Activated T-helper 1 cell treated with anti-CD3 and anti-CD28 coated beads, Interleukin-2, amount 50 U/mL, for 16 hours (primary cell): Measurements from ENCODE around the gene SLC6A4.
"Not testable (repeated sequence)": the region's sequence is repeated elsewhere in the genome, so short reads cannot be mapped to it uniquely, and the experiment has no call there.

ENCODE experiments used
- DNase-seq, 2 donors: peaks; one replicate each; pipeline ENCODE4 v3.0.0-alpha.2; 2020; ENCODE audit warnings: low read depth in 1 of 2, low spot score in 1 of 2

The SLC6A4 gene

DNA sequence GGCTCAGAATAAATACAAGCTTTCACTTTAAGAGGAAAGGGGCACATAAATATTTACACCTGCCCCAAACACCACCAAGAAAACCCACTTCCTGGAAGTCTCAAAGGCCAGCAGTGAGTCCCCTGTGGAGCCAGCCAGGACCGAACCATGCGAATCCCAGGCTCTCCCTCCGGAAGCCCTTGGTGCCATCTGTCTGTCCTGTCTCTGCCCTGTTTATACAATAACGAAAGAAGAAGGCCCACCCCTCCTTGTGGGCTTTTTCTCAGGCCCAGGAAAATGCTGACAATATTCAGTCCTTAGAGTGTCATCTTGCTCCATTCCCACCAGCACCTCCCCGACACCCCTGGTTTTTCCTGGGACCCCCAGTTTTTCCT lies 3.6 kb upstream of the SLC6A4 start:
- no peak for DNase-seq

DNA sequence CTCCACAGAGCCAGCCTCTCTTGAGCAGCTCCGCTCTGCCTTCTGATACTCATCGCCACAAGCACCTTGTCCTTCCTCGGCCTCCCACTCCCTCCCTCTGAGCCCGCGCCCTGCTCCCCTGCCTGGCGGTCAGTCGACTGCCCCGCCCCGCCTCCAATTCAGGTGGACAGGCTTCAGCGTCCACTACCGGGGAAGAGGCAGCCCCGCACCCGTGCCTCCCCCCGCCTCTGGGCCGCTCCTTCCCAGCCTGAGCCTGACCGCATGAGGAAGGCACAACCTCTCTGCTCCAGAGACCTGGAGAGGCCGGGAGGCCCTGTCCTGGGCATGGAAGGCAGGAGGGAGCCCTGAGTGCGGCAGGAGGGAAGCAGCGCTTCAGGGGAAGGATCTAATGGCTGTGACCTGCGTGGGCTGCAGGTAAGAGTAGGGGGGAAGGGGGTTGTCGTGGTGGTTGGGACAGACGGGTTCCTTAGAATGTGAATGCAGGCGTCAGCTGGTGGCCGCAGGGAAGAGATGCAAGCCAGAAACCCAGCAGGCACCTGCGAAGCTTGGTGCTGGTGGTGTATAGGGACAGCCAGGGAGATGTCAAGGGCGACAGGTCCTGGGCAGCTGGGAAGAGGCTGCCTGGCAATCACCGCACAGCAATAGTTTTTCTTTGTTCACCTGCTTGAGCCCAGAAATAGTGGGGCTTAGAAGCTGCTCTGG lies 3.0 kb upstream of the SLC6A4 start:
- no peak for DNase-seq

DNA sequence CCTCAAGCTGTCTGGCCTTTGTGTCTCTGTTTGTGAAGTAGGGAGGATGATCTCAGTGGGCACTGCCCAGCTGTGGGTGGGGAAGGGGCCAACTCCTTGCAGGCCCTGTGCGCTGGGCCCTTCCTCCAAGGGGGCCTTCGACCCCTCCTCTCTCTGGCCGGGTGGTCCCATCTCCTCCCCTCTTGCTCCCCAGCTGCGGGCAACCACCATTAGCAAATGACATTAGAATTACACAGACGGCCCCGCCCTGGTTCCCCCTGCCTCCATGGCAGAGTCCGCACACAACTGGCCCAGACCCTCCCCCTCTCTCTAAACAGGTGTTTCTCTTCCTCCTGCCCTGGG lies 2.5 kb upstream of the SLC6A4 start:
- DNase-seq, result no peak

DNA sequence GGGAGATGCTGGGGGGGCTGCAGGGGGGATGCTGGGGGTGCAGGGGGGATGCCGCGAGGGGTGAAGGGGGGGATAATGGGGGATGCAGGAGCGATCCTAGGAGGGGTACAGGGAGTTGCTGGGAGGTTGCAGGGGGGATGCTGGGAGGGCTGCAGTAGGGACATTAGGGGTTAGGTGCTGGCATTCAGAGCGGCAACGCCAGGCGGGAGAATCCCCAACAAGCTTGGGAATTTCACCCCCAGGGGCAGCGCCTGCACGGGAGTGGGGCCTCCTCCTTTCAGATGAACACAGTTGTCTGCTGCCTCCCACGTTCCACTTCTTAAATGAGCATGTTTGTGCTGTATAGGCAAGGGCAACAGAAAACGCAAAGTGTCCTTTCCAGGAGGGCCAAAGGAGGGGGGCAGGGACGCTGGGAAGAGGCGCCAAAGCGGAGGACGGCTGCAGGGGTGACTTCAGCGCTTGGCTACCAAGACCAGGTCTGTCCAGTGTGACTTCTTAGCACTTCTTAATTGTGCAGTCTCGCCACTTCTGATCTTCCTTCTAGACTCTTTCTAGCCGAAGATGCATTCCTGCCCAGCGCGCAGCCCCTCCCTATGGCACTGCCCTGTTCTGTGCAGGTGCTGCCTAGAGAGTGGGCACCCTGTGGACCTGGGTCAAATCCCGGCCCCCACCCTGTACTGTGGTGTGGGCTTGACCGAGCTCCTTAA lies 2.0 kb upstream of the SLC6A4 start:
- DNase-seq, result no peak

DNA sequence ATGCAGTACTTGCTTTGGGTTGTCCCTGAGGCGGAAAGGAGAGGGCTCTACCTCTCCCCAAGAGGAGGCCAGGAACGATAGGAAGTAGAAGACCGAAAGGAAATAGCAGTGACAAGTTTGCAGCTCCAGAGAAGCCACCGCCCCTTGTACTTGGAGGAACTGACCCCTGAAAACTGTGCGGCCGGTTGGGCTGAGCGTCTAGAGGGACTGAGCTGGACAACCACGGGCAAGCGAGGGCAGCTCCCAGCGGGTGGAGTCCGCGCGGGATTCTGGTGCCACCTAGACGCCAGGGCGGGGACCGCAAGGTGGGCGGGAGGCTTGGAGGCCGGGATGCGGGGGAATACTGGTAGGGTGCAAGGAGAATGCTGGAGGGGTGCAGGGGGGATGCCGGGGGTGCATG lies 1.3 kb upstream of the SLC6A4 start:
- no peak for DNase-seq

DNA sequence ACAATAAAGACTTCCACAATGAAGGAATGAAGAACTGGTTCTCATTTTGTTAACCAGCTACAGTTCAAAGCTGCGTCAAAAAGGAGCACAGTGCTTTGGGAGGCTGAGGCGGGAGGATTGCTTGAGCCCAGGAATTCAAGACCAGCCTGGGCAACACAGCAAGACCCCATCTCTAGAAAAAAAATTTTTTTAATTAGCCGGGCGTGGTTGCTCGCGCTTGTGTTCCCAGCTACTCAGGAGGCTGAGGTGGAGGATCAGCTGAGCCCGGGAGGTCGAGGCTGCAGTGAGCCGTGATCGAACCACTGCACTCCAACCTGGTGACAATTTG lies 764 bp upstream of the SLC6A4 start:
- DNase-seq, result no peak

DNA sequence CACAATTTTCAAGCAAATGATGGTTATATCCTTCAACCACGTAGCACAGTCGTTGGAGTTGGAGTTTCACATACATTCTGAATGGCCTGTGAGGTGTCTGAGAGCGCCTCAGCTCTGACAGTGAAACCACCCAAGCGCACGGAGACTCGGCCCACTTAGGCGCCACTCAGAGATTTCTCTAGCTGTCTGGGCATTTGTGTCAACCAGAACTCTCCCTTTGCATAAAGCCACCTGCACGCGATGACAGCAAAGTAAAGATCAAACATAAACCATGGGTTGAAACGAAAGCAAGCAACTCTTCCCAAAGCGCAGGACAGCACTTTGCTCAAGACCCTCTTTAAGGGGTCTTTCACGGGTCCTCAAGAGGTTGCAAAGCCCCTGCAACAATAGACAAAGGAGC lies 533 bp downstream of the SLC6A4 start:
- no peak for DNase-seq

DNA sequence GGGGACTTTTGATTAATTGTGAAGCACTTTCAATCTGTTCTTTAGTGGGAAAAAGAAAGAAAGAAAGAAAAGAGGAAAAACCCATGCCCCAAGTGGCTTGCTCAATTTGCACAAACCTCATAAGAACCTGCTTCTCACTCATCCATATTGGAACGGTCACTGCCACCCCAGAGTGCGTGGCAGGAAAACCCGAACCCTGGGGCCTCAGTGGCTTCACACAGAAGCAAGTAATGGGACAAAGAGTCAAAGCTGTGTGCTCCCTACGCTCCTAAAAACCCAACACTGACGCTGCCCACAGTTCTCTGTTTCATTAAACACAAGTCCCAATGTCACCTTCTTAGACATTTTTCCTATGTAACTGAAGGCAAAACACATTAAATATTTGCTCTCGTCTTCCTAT lies 1.2 kb downstream of the SLC6A4 start:
- no peak for DNase-seq

DNA sequence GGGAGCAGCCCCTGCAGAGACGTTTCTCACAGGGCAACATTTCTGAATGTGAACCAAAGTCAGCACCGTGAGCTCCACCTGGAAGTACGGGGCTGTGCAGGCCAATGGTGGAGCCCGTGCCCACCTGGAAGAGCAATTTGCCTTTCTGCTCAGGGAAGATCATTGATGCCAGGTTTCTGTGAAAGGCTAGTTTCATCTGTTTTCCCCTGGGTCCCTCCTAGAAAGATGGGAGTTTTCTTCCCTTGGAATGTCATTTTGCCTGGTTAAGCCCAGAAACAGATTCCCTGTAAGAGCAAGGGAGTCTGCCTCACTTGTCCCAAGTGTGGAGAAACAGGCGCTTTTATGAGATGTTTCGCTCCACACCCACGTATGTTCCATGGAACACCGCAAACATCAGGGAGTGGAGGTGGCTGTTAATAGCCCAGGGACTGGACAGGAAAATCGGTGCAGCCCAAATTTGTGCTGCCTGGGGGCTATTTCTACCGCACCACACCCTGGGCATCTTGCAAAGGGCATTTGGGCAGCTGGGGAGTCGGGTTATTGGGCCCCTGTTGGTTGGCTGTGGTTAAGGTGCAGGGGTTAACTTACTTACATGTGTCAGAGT lies 2.6 kb downstream of the SLC6A4 start:
- DNase-seq, result no peak

DNA sequence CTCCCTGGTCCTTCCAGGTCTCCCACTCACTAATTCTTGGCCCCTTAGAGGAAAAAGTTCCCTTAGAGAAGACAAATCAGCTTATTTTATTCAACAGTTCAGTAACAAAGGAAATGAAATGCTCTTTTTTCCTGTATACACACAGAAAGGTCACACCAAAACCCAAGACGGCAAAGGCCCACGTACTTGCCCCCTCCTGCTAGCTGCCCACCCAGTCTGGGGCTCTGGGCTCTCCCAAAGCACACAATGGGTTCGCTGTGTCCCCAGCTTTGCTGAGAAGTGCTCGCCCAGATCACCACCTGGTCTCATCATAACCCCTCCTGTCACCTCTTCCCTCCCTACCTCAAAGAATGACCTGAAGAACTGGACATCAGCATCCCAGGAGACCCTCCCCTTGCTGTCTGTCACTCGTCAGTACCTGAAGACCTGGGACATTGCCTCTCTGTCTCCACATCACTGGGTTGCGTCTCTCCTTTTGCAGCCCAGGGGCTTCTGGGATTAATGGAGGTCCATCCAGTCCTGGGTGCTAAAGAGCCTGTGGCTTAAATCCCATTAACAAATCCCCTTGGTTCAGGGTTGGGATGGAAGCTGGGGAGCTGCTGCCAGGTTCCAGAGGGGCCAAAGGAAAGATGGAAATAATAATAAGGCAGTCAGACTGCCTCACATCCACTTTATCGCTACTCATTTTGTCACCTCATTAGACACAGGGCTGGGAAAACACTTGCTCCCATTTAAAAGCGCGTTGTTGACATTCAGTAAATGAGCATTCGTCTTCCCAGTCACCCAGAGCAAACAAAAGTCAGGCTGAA lies 3.3 kb downstream of the SLC6A4 start:
- DNase-seq, result no peak

DNA sequence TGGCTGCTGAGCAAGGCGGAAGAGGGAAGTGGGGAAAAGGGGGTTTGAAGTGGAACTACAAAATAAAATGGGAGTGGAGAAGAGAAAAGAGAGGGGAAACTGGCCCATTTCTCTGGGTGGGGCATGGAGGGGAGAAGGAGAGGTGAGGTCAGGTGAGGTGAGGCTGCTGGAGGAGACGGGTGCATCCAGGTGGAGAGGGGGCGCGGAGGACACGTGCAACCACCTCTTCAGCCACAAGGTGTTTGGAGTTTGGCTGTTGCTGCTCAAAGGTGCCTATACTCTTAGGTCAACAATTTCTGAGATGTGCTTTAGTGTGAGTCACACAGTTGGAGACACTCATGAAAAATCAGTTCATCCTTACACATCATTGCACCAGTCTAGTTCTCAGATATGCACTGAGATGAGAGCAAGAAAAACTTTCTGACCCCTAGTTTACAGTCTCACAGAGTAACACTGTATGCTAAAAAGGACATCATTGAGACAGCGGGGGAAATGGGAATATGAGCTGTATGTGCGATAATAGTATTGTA lies 4.8 kb downstream of the SLC6A4 start:
- DNase-seq, result no peak

DNA sequence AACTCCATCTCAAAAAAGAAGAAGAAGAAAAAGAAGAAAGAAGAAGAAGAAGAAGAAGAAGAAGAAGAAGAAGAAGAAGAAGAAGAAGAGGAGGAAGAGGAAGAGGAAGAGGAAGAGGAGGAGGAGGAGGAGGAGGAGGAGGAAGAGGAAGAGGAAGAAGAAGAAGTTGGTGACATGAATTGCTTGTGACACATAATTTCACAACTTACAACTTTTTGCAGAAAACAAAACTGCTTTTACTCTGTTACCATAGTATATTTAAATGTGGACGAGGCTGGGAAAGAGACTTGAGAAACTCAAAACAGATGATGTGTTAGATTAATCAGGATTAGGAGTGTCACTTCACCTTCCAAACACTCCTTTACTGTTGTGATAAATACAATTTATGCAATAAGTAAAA lies 5.5 kb downstream of the SLC6A4 start:
- DNase-seq, result not testable (repeated sequence)

DNA sequence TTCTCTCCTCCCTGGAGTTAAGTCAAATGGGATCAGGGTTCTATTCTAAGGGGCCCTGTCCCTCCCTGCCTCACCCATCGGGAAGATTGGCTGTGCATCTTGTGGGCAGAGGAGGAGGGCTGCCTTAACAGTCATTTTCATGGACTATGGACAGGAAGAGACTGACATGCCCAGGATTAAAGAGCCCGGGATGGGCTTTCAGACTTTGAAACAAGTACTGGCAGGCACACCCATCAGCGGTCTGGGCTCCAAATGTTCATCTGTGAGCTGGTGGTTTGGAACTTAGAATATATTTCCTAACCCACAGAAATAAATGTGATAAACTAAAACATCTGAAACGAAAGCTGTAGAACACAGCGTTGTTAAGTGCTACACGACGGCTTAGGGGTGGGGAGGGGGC lies 6.5 kb downstream of the SLC6A4 start:
- no peak for DNase-seq

DNA sequence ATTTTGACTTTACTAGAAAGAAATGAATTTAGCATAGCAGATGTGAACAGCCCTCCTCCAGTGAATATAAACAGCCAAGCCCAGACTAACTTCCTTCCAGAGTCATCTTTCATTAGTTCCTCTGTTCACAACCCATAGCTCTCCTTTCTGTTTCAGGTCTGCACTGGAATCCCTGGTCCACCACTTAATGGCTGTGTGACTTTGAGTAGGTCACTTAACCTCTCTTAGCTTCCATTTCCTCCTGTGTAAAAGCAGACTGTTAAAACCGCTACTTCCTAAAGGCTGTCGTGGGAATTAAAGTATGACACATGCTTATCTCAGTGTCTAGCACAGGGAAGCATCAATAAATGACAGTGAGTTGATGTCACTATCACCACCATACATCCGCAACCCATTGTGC lies 7.5 kb downstream of the SLC6A4 start:
- no peak for DNase-seq

DNA sequence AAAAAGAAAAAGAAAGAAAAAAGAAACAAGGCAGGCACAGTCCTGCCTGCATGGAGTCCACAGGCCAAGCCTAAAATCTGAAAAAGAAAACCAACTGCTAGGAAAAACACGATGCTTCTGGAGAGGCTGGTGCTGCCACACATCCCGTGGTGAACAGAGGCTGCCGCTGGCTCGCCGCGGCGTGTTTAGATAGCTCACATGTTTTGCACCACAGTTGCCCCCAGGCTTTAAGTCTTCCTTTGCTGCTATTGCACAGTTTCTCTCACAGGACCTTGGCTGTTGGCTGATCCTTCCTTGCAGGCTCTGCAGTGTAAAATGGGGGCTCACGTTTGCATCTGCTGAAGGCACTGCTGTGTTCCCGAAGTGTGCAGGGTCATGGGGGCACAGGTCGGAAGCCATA lies 8.6 kb downstream of the SLC6A4 start:
- no peak for DNase-seq

DNA sequence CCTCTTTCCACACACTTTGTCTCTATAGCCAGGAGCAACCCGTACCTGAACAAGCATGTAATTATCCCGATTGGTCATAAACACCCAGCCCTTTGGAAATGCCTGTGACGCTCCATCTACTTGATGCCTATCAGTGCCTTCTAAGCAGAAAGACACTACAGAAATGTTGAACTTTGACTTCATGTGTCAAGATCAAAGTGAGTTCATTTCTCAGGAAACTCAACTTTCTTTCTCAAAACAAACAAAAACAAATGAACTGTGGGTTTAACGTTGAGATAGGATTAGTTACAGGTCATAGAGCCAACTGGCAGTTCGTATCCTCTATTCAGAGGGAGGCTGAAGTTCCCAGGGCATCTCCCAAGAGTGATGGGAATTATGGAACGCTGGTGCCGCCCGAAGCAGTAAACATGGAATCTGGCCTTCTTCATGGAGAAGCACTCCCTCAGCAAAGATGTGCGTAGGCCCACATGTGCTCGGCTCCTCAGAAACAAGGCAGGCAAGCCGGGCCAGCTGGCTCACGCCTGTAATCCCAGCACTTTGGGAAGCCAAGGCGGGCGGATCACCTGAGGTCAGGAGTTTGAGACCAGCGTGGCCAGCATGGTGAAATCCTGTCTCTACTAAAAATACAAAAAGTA lies 9.5 kb downstream of the SLC6A4 start:
- no peak for DNase-seq

DNA sequence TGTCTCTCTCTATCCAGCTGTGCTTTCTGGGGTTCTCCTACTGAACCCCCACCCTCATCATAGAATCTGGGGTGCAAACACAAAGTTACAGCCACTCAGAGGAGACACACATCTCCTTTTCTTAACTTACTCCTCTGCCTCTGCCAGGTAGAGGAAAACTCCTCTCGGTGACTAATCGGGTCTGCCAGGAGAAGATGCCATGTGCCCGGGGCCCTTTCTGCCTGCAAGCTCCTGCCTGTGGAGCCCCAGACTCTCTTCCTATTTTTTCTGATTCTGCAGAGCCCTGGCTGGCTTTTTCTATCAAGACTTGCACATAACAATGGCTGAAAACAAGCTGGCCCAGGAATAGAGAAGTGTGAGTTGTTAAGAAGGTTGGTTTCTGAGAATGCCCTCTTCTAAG lies 10.4 kb downstream of the SLC6A4 start:
- DNase-seq, result no peak

DNA sequence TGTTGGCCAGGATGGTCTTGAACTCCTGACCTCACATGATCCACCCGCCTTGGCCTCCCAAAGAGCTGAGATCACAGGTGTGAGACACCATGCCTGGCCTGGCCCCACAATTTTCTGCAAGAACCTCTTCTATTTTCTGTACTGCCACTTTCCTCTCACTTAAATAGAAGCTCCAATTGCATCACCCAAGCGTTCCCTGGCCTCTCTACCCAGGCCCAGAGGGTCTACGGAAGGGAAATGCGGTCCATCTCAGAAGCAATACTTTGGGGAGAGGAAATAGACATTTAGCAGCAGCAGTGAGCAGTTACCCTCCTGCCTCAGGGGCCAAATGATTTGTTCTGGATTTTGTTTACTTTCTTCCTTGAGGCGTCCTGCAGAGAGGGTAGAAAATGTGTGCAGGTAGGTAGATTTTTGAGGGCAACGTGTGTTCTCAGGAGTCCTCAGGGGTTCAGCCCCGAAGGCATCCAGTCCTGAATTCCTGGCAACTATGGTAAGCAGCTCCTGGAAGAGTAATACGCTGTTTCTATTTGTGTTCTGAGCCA lies 11.0 kb downstream of the SLC6A4 start:
- no peak for DNase-seq

DNA sequence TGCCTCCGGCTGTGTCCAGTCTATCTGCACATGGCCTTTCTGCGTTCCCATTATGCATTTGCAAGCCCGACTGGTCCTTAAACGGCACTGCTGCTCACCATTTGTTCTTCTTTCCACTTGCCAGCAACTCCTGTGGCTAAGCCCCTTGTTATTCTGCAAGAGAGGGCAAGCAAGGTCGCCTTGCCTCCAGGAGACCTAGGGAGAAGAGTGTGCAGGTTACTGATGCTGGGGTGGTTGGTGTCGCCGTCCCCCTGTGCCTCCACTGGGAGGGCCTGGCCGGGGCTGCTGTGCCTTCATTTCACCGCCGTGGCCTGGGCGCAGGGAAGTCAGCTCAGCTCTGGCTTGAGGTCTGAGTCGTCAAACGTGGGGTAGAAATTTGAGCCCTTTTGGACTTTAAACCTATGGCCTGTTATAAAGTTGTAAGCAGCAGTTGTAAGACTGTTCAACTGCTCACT lies 12.7 kb downstream of the SLC6A4 start:
- DNase-seq, result no peak

DNA sequence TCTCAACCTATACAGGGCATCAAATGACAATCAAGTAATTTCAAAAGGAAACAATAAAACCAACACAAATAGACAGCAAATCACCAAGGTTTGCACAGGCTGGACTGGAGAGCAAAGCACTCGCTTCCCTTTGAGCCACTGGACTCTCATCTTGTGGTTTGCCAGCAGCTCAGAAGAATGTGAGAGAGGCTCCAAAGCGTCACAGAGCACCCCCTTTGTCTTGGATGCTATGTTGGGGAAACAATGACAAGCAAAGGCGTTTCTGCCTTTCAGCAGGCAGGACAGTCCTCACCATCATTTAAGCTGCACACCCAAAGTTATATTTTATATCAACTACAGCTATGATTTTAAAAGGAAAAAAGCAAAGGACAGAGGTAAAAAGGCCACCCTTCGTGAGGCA lies 13.2 kb downstream of the SLC6A4 start:
- no peak for DNase-seq

DNA sequence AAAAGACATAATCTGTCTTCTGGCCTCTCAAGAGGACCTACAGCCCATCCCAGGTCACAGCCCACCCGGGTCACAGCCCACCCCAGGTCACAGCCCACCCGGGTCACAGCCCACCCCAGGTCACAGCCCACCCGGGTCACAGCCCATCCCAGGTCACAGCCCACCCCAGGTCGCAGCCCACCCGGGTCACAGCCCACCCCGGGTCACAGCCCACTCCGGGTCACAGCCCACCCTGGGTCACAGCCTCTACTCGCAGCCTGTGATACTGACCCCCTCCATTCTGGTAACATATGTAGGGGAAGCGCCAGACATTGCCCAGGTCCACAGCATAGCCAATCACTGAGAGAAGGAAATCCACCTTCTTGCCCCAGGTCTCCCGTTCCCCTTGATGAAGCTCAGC lies 14.2 kb downstream of the SLC6A4 start:
- DNase-seq, result no peak
